GM18511 (cell line): ENCODE results near the gene KCNH3.
"Not testable (repeated sequence)": the region's sequence is repeated elsewhere in the genome, so short reads cannot be mapped to it uniquely, and the experiment has no call there.

Experiments
- ATAC-seq: cut with Tn5 transposase; IDR thresholded peaks from one replicate; pipeline ENCODE4 v1.9.1; 2021; ENCODE audit warnings: mild to moderate bottlenecking, moderate library complexity; ENCODE audit not compliant: unreplicated experiment

The KCNH3 gene

GRCh38 chr12:49583366-49584094 lies 44.7 kb downstream of the KCNH3 start:
- no peak for ATAC-seq

DNA sequence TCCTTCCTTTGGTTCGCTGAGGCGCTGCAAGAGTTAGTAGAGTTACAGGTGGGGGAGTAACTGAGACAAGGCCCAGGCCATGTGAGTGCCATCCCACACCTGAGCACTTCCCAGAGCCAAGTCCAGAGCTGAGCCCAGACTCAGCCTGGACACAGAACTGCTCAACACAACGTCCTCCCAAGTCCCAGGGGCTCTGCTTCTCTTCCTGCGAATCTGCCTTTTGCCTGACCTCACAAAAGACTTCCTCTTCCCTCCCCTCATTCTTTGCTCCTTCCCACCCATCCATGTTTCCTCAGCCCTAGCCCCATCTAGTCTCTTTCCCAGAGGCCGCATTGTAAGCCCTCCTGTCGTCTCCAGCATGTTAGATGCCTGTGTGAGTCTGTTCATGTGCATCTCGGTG lies 45.8 kb downstream of the KCNH3 start:
- no peak for ATAC-seq

GRCh38 chr12:49585477-49586459 lies 46.9 kb downstream of the KCNH3 start:
- no peak for ATAC-seq

DNA sequence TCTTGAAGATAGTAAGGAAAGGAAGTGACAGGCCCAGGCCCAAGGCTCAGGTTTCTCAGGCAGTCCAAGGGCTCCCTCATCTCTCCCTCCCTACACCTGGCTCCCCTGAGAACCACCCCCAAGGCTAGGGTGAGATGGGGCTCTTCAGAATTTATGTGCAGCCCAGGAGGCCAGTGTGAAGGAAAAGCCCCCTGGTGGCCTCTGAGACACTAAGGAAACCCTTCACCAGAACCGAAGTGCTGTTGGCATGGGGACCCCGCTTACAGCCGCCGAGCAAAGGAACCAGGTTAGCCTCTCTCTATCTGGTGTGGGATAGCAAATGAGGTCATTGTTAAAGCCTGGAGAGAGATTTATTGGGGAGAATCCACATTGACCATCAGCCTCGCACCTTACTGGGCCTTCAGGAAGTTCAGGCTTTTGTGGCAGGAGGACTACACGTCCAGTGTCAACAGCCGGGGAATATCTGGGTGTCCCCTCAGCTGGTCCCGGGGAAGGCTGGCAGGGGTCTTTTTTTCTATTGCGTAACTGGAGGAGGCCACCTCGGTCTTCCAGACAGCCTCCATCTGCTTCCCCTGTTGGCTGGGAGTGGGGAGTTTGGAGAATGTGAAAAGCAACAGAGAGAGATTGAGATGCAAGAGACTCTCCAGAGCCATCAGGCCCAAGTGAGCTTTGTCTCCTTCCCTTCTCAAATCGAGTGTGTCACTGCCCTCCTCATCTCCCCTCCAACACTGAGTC lies 48.5 kb downstream of the KCNH3 start:
- no peak for ATAC-seq

- no peak for ATAC-seq
These were observed 49.5 kb downstream of the KCNH3 start for GRCh38 chr12:49588281-49588680.

- no peak for ATAC-seq
These were observed 50.1 kb downstream of the KCNH3 start for GRCh38 chr12:49588721-49589516.

GRCh38 chr12:49598527-49598926 lies 59.7 kb downstream of the KCNH3 start:
- ATAC-seq, result no peak

- ATAC-seq, result no peak
These were observed 61.1 kb downstream of the KCNH3 start for GRCh38 chr12:49599961-49600360.

GRCh38 chr12:49603721-49604120 lies 64.9 kb downstream of the KCNH3 start:
- ATAC-seq, result no peak

DNA sequence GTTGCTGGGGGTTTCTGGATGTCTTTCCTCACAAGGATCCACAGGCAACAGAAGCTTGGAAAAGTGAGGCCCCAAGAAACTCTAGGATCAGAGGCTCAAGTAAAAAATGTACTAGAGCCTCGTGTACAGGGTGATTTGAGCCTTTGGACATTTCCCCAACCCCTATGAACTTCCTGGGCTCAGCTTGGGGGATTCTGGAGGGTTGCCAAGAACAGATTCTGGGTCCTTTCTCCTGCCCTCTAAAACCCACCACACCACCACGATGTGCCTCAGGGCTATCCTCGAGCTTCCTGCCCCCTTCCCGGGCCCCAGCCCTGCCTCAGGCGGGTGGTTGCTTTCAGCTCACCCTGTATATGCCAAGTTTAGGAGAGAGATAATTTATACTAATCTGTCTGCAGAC lies 66.0 kb downstream of the KCNH3 start:
- ATAC-seq, result no peak

DNA sequence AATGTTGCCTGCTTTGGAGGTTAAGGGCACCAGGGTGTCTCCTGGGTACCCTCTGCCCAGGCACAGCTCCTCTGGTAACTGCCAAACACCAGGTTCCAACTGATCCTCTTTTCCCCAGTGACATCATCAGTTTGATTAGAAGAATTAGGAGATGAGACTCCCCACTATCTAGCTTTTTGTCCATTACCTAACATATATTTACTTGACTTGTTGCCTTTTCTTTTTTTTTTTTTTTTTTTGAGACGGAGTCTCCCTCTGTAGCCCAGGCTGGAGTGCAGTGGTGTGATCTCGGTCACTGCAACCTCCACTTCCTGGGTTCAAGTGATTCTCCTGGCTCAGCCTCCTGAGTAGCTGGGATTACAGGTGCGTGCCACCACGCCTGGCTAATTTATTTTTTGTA lies 66.7 kb downstream of the KCNH3 start, which contains the start of gene FAM186B:
FAM186B (minus strand) TSS at position 101 of the 400 bp plus-strand sequence. CDS start 162 bp downstream, outside the sequence.
- ATAC-seq, result not testable (repeated sequence)
